ENCODE measurements around the gene DPP8.

DPP8 gene

GRCh38 chr15:65424683-65425082 is 92.8 kb downstream of the DPP8 start:
- H3K4me3 Mint-ChIP-seq, result no peak overlapping the region
- peaks cover 15% of the 10 kb centered on the region for H3K4me1 Mint-ChIP-seq
- no peaks in the 10 kb centered on the region for H3K36me3 Mint-ChIP-seq (ENCODE audit: low read depth)
- ATAC-seq, result no peak
- no peak for DNase-seq
- H3K9me3 Mint-ChIP-seq, result no peaks in the 10 kb centered on the region
- H3K27ac Mint-ChIP-seq, result no peak overlapping the region
- H3K27me3 Mint-ChIP-seq, result peaks cover 53% of the 10 kb centered on the region

- ATAC-seq (no peak), DNase-seq (no peak)
- H3K27me3 Mint-ChIP-seq, result peaks cover 59% of the 10 kb centered on the region
- H3K9me3 Mint-ChIP-seq, result no peaks in the 10 kb centered on the region
- no peaks in the 10 kb centered on the region for H3K36me3 Mint-ChIP-seq (ENCODE audit: low read depth)
- H3K4me3 Mint-ChIP-seq, result peak overlapping the region; percentile 10
- H3K4me1 Mint-ChIP-seq, result peaks cover 15% of the 10 kb centered on the region
- H3K27ac Mint-ChIP-seq, result no peak overlapping the region
Observed at GRCh38 chr15:65423976-65424679, 93.4 kb downstream of the DPP8 start.

GRCh38 chr15:65423150-65423975 is 94.1 kb downstream of the DPP8 start:
- peak; percentile 30 for ATAC-seq

GRCh38 chr15:65421360-65422215 is 95.9 kb downstream of the DPP8 start:
- Mint-ChIP-seq H3K36me3 (ENCODE audit: low read depth) (no peaks in the 10 kb centered on the region), H3K4me1 (peaks cover 15% of the 10 kb centered on the region), H3K9me3 (no peaks in the 10 kb centered on the region), H3K27me3 (peaks cover 74% of the 10 kb centered on the region), H3K4me3 (peak overlapping the region; percentile 79), H3K27ac (no peak overlapping the region)
- ATAC-seq, result peak; percentile 17
- DNase-seq, result peak; percentile 15

More at GRCh38 chr15:65423150-65423975, 94.1 kb downstream of the DPP8 start:
- Mint-ChIP-seq H3K4me3 (peak overlapping the region; percentile 58), H3K36me3 (ENCODE audit: low read depth) (no peaks in the 10 kb centered on the region), H3K9me3 (no peaks in the 10 kb centered on the region), H3K27me3 (peaks cover 66% of the 10 kb centered on the region), H3K4me1 (peaks cover 15% of the 10 kb centered on the region), H3K27ac (no peak overlapping the region)
- DNase-seq, result no peak

GRCh38 chr15:65420975-65421359 is 96.5 kb downstream of the DPP8 start:
- no peak overlapping the region for H3K4me3 Mint-ChIP-seq
- H3K4me1 Mint-ChIP-seq, result peaks cover 15% of the 10 kb centered on the region
- no peak for ATAC-seq

GRCh38 chr15:65418596-65418995 is 98.9 kb downstream of the DPP8 start:
- Mint-ChIP-seq H3K27ac (no peak overlapping the region), H3K27me3 (peaks cover 52% of the 10 kb centered on the region), H3K9me3 (no peaks in the 10 kb centered on the region), H3K36me3 (ENCODE audit: low read depth) (no peaks in the 10 kb centered on the region), H3K4me1 (peaks cover 12% of the 10 kb centered on the region), H3K4me3 (no peak overlapping the region)
- ATAC-seq (no peak), DNase-seq (no peak)

More at GRCh38 chr15:65420975-65421359, 96.5 kb downstream of the DPP8 start:
- no peak for DNase-seq
- Mint-ChIP-seq H3K27me3 (peaks cover 71% of the 10 kb centered on the region), H3K27ac (no peak overlapping the region), H3K36me3 (ENCODE audit: low read depth) (no peaks in the 10 kb centered on the region), H3K9me3 (no peaks in the 10 kb centered on the region)

- H3K27ac Mint-ChIP-seq, result no peak overlapping the region
Observed at GRCh38 chr15:65416845-65417416, 100.6 kb downstream of the DPP8 start.

GRCh38 chr15:65414841-65415621 is 102.5 kb downstream of the DPP8 start:
- no peak overlapping the region for H3K27ac Mint-ChIP-seq
- no peak for ATAC-seq
- DNase-seq, result no peak
- no peaks in the 10 kb centered on the region for H3K36me3 Mint-ChIP-seq (ENCODE audit: low read depth)
- H3K27me3 Mint-ChIP-seq, result peaks cover 33% of the 10 kb centered on the region
- H3K9me3 Mint-ChIP-seq, result no peaks in the 10 kb centered on the region
- H3K4me3 Mint-ChIP-seq, result no peak overlapping the region
- H3K4me1 Mint-ChIP-seq, result no peaks in the 10 kb centered on the region

More at GRCh38 chr15:65416845-65417416, 100.6 kb downstream of the DPP8 start:
- H3K4me1 Mint-ChIP-seq, result peaks cover 4% of the 10 kb centered on the region
- H3K9me3 Mint-ChIP-seq, result no peaks in the 10 kb centered on the region
- H3K36me3 Mint-ChIP-seq (ENCODE audit: low read depth), result no peaks in the 10 kb centered on the region
- DNase-seq, result no peak
- ATAC-seq, result no peak
- peaks cover 41% of the 10 kb centered on the region for H3K27me3 Mint-ChIP-seq
- H3K4me3 Mint-ChIP-seq, result no peak overlapping the region

- DNase-seq (no peak), ATAC-seq (no peak)
- peaks cover 25% of the 10 kb centered on the region for H3K27me3 Mint-ChIP-seq
- H3K4me1 Mint-ChIP-seq, result peaks cover 6% of the 10 kb centered on the region
- H3K36me3 Mint-ChIP-seq (ENCODE audit: low read depth), result no peaks in the 10 kb centered on the region
- H3K27ac Mint-ChIP-seq, result no peak overlapping the region
- H3K9me3 Mint-ChIP-seq, result no peaks in the 10 kb centered on the region
- H3K4me3 Mint-ChIP-seq, result no peak overlapping the region
Observed at GRCh38 chr15:65413760-65414144, 103.7 kb downstream of the DPP8 start.

- H3K27me3 Mint-ChIP-seq, result peaks cover 24% of the 10 kb centered on the region
- H3K9me3 Mint-ChIP-seq, result no peaks in the 10 kb centered on the region
- no peak for ATAC-seq
- no peak for DNase-seq
- H3K4me3 Mint-ChIP-seq, result no peak overlapping the region
- no peak overlapping the region for H3K27ac Mint-ChIP-seq
- no peaks in the 10 kb centered on the region for H3K36me3 Mint-ChIP-seq (ENCODE audit: low read depth)
- peaks cover 6% of the 10 kb centered on the region for H3K4me1 Mint-ChIP-seq
Observed at GRCh38 chr15:65413051-65413759, 104.3 kb downstream of the DPP8 start.

GRCh38 chr15:65412556-65412955 is 104.9 kb downstream of the DPP8 start:
- Mint-ChIP-seq H3K36me3 (ENCODE audit: low read depth) (no peaks in the 10 kb centered on the region), H3K4me1 (peaks cover 6% of the 10 kb centered on the region), H3K9me3 (no peaks in the 10 kb centered on the region), H3K4me3 (no peak overlapping the region), H3K27me3 (peaks cover 27% of the 10 kb centered on the region), H3K27ac (no peak overlapping the region)
- DNase-seq (no peak), ATAC-seq (no peak)

- DNase-seq (no peak), ATAC-seq (no peak)
- Mint-ChIP-seq H3K27me3 (peaks cover 18% of the 10 kb centered on the region), H3K36me3 (ENCODE audit: low read depth) (no peaks in the 10 kb centered on the region), H3K4me1 (peaks cover 6% of the 10 kb centered on the region), H3K4me3 (no peak overlapping the region), H3K27ac (no peak overlapping the region), H3K9me3 (no peaks in the 10 kb centered on the region)
Observed at GRCh38 chr15:65411465-65412071, 105.9 kb downstream of the DPP8 start.

- H3K4me3 Mint-ChIP-seq, result no peak overlapping the region
- no peaks in the 10 kb centered on the region for H3K36me3 Mint-ChIP-seq (ENCODE audit: low read depth)
- peaks cover 20% of the 10 kb centered on the region for H3K27me3 Mint-ChIP-seq
- no peaks in the 10 kb centered on the region for H3K9me3 Mint-ChIP-seq
- no peak for ATAC-seq
- no peak for DNase-seq
- peaks cover 6% of the 10 kb centered on the region for H3K4me1 Mint-ChIP-seq
- no peak overlapping the region for H3K27ac Mint-ChIP-seq
Observed at GRCh38 chr15:65410972-65411371, 106.5 kb downstream of the DPP8 start.

Measured in activated naive CD8-positive, alpha-beta T cell treated with anti-CD3 and anti-CD28 coated beads, Interleukin-2, amount 50 U/mL, for 24 hours (primary cell).